SK-N-SH (cell line): ENCODE measurements around the gene GABRG3. TPM values are rescaled to one million over a fixed set of nuclear protein-coding genes. Genes with fewer than 3 reads are reported as not detected.

Experiments
- CTCF ChIA-PET: fragments of 300-600, 350-600 bp; formaldehyde crosslinking; extraction: SDS; loops from one replicate; lab custom pipeline; 2021; lab: Yijun Ruan, JAX
- POLR2A ChIA-PET: fragments of 350-600 bp; sonication (Branson Sonifier 250); formaldehyde crosslinking; extraction: SDS; loops from one replicate; lab custom pipeline; 2020; ENCODE audit warnings: antibody characterized with exemption, inconsistent platforms; lab: Yijun Ruan, JAX
- DNase-seq: peaks from one replicate; pipeline ENCODE4 v3.0.0; 2012
- H2AFZ ChIP-seq: fragments of 200-600 bp; sonication (generic); 2 replicates; pipeline ENCODE4 v1.8.1; 2016; ENCODE audit warnings: antibody characterized with exemption, mild to moderate bottlenecking, low read depth
- H3F3A ChIP-seq: fragments of 200-600 bp; sonication (generic); replicated peaks from 2 replicates; pipeline ENCODE3; 2016; ENCODE audit warnings: antibody characterized with exemption, mild to moderate bottlenecking; ENCODE audit not compliant: insufficient read depth
- H3K27ac ChIP-seq, 2 experiments: fragments of 200-500 bp in 1 of 2; fragments of 200-600 bp in 1 of 2; sonication (Bioruptor generic) in 1 of 2; sonication (generic), shearing (Covaris generic) in 1 of 2; 2 replicates each; pipeline versions ENCODE4 v1.5.1 to v1.6.1; 2014 to 2016; ENCODE audit warnings: low read depth in 2 of 2, inconsistent platforms in 1 of 2, low read length in 1 of 2, mild to moderate bottlenecking in 1 of 2, mixed read lengths in 1 of 2
- H3K27me3 ChIP-seq: fragments of 200-600 bp; sonication (generic), shearing (Covaris generic); 2 replicates; pipeline ENCODE4 v1.6.1; 2016; ENCODE audit warnings: mixed run types; ENCODE audit not compliant: insufficient read depth
- H3K36me3 ChIP-seq, 2 experiments: fragments of 200-500 bp in 1 of 2; fragments of 200-600 bp in 1 of 2; sonication (Bioruptor generic) in 1 of 2; sonication (generic) in 1 of 2; replicated peaks in 1 of 2; 2 replicates each; pipeline versions ENCODE3 to v1.5.1; 2014 to 2016; ENCODE audit warnings: low read length in 1 of 2, mild to moderate bottlenecking in 1 of 2; ENCODE audit not compliant: insufficient read depth in 2 of 2, control insufficient read depth in 1 of 2
- H3K4me1 ChIP-seq, 2 experiments: fragments of 200-500 bp in 1 of 2; fragments of 200-600 bp in 1 of 2; sonication (Bioruptor generic) in 1 of 2; sonication (generic), shearing (Covaris generic) in 1 of 2; 2 replicates each; pipeline versions ENCODE4 v1.5.1 to v1.6.1; 2014 to 2016; ENCODE audit warnings: low read depth in 1 of 2, low read length in 1 of 2, mixed run types in 1 of 2; ENCODE audit not compliant: insufficient read depth in 2 of 2, control insufficient read depth in 1 of 2
- H3K4me2 ChIP-seq: fragments of 200-600 bp; sonication (generic), shearing (Covaris generic); 2 replicates; pipeline ENCODE4 v1.6.1; 2017; ENCODE audit warnings: mixed run types
- H3K4me3 ChIP-seq, 2 experiments: fragments of 200-500 bp in 1 of 2; fragments of 200-600 bp in 1 of 2; sonication (Bioruptor generic) in 1 of 2; sonication (generic), shearing (Covaris generic) in 1 of 2; 2 replicates each; pipeline versions ENCODE4 v1.5.1 to v1.8.1; 2014 to 2016; ENCODE audit warnings: low read depth in 2 of 2, inconsistent platforms in 1 of 2, low read length in 1 of 2, mild to moderate bottlenecking in 1 of 2, mixed read lengths in 1 of 2, moderate library complexity in 1 of 2
- H3K79me2 ChIP-seq: fragments of 200-600 bp; sonication (generic); 2 replicates; pipeline ENCODE4 v1.8.1; 2017; ENCODE audit warnings: mild to moderate bottlenecking; ENCODE audit not compliant: insufficient read depth
- H3K9ac ChIP-seq: fragments of 200-600 bp; sonication (generic); 2 replicates; pipeline ENCODE4 v1.6.1; 2017; ENCODE audit warnings: mixed run types
- H3K9me2 ChIP-seq: fragments of 200-600 bp; sonication (generic); 2 replicates; pipeline ENCODE4 v1.6.1; 2017; ENCODE audit warnings: mixed run types
- H3K9me3 ChIP-seq: fragments of 200-600 bp; sonication (generic); 2 replicates; pipeline ENCODE4 v1.6.1; 2017; ENCODE audit warnings: mixed run types, mild to moderate bottlenecking, moderate library complexity
- H4K20me1 ChIP-seq: fragments of 200-600 bp; sonication (generic); 2 replicates; pipeline ENCODE4 v1.6.1; 2017; ENCODE audit warnings: mild to moderate bottlenecking, mixed run types; ENCODE audit not compliant: insufficient read depth
- ELF1 ChIP-seq: IDR thresholded peaks from 2 replicates; pipeline ENCODE4 v1.4.0; 2012
- EP300 ChIP-seq, 2 experiments: IDR thresholded peaks; 2 replicates each; pipeline versions ENCODE4 v1.4.0 to v1.6.1; 2012; ENCODE audit warnings: borderline replicate concordance in 1 of 2, low read depth in 1 of 2, low read length in 1 of 2
- EZH2phosphoT487 ChIP-seq: fragments of 200-600 bp; sonication (generic); IDR thresholded peaks from 2 replicates; pipeline ENCODE4 v1.6.1; 2017; ENCODE audit warnings: low read depth, mixed run types, mild to moderate bottlenecking, antibody characterized with exemption, moderate library complexity, borderline replicate concordance
- FOSL2 ChIP-seq: IDR thresholded peaks from 2 replicates; pipeline ENCODE4 v1.4.0; 2012; ENCODE audit warnings: low read depth, mild to moderate bottlenecking, moderate library complexity, borderline replicate concordance
- GABPA ChIP-seq: IDR thresholded peaks from 2 replicates; pipeline ENCODE4 v1.4.0; 2012; ENCODE audit warnings: low read depth, mild to moderate bottlenecking
- JUND ChIP-seq: IDR thresholded peaks from 2 replicates; pipeline ENCODE4 v1.4.0; 2012
- NFIC ChIP-seq: IDR thresholded peaks from 2 replicates; pipeline ENCODE4 v1.4.0; 2012; ENCODE audit warnings: borderline replicate concordance
- NRF1 ChIP-seq: IDR thresholded peaks from 2 replicates; pipeline ENCODE4 v1.6.1; 2012; ENCODE audit warnings: low read depth, mild to moderate bottlenecking, low read length
- POLR2AphosphoS5 ChIP-seq: IDR thresholded peaks from 2 replicates; pipeline ENCODE4 v1.6.1; 2012; ENCODE audit warnings: low read depth, low read length
- REST ChIP-seq: IDR thresholded peaks from 2 replicates; pipeline ENCODE4 v1.6.1; 2012; ENCODE audit warnings: mild to moderate bottlenecking, low read depth, low read length, moderate library complexity
- TAF1 ChIP-seq: IDR thresholded peaks from 2 replicates; pipeline ENCODE4 v1.6.1; 2012; ENCODE audit warnings: low read depth, mild to moderate bottlenecking, low read length, moderate library complexity, borderline replicate concordance
- TCF12 ChIP-seq: IDR thresholded peaks from 2 replicates; pipeline ENCODE4 v1.4.0; 2012
- USF1 ChIP-seq: IDR thresholded peaks from 2 replicates; pipeline ENCODE4 v1.4.0; 2012; ENCODE audit warnings: low read depth, borderline replicate concordance
- USF2 ChIP-seq: fragments of 150-350 bp; IDR thresholded peaks from 2 replicates; pipeline ENCODE4 v1.6.1; 2017; ENCODE audit warnings: antibody characterized with exemption, low read length, low read depth, borderline replicate concordance
- YY1 ChIP-seq: IDR thresholded peaks from 2 replicates; pipeline ENCODE4 v1.4.0; 2012; ENCODE audit warnings: low read depth, mild to moderate bottlenecking
- ZBTB33 ChIP-seq: IDR thresholded peaks from 2 replicates; pipeline ENCODE4 v1.4.0; 2012; ENCODE audit warnings: low read depth, borderline replicate concordance
- polyA plus RNA-seq, 3 experiments: library from polyadenylated mRNA; depleted of rRNA; stranded (reverse); fragments of >200 nt; gene quantifications; 2 replicates each; pipeline ENCODE4 v1.2.3, GENCODE V29; 2012
- TF ChIP-seq, protein P1 (sequence below): fragments of 200-600 bp; sonication (generic); IDR thresholded peaks from 2 replicates; pipeline ENCODE4 v1.6.1; 2017; ENCODE audit warnings: antibody characterized with exemption, mild to moderate bottlenecking, moderate library complexity
- TF ChIP-seq, protein P2 (sequence below): fragments of 150-350 bp; IDR thresholded peaks from 2 replicates; pipeline ENCODE4 v1.6.1; 2016; ENCODE audit warnings: mild to moderate bottlenecking, low read depth, low read length

Gene GABRG3
- polyA plus RNA-seq, 1 of the 3 experiments (the other 2 are of a cell fraction), result not detected

DNA sequence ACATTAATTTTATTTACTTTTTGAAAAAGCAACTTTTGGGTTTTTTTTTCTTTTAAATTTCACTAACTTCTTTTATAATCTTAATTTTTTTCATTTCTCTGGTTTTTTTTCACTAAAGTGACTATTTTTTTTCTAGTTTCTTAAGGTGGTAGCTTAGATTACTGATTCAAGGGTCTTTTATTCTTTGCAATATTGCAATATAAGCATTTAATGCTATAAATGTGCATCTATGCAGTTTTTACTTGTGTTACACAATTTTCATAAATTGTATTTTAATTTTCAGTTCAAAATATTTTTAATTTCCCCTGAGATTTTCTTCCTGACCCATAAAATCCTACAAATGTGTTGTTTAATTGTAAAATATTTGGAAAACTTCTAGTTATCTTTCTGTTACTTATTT lies 535.8 kb downstream of the GABRG3 start:
- no peaks in the 10 kb centered on the region for H3K79me2 ChIP-seq
- H4K20me1 ChIP-seq, result no peaks in the 10 kb centered on the region
- no peaks in the 10 kb centered on the region for H3K36me3 ChIP-seq
- ChIA-PET POLR2A (no interaction called here), CTCF (interaction anchor here (0.7 kb wide), 1 partner anchor 122 kb away, joined by 3 read pairs; no protein-coding TSS in a partner anchor)
- H3K4me1 ChIP-seq, result no peaks in the 10 kb centered on the region
- H3K9me2 ChIP-seq, result no peaks in the 10 kb centered on the region
- no peak overlapping the region for H3K27ac ChIP-seq
- H3K9ac ChIP-seq, result no peak overlapping the region
- no peak for TF ChIP-seq EZH2phosphoT487
- no peak for TF ChIP-seq POLR2AphosphoS5
- no peak for TF ChIP-seq YY1
- no peak for TF ChIP-seq TAF1
- TF ChIP-seq, protein P1, sequence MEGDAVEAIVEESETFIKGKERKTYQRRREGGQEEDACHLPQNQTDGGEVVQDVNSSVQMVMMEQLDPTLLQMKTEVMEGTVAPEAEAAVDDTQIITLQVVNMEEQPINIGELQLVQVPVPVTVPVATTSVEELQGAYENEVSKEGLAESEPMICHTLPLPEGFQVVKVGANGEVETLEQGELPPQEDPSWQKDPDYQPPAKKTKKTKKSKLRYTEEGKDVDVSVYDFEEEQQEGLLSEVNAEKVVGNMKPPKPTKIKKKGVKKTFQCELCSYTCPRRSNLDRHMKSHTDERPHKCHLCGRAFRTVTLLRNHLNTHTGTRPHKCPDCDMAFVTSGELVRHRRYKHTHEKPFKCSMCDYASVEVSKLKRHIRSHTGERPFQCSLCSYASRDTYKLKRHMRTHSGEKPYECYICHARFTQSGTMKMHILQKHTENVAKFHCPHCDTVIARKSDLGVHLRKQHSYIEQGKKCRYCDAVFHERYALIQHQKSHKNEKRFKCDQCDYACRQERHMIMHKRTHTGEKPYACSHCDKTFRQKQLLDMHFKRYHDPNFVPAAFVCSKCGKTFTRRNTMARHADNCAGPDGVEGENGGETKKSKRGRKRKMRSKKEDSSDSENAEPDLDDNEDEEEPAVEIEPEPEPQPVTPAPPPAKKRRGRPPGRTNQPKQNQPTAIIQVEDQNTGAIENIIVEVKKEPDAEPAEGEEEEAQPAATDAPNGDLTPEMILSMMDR, result no peak
- TF ChIP-seq ELF1, result no peak
- no peak for TF ChIP-seq REST
- TF ChIP-seq NRF1, result no peak
- TF ChIP-seq USF2, result no peak
- TF ChIP-seq NFIC, result no peak
- TF ChIP-seq JUND, result no peak
- TF ChIP-seq, protein P2, sequence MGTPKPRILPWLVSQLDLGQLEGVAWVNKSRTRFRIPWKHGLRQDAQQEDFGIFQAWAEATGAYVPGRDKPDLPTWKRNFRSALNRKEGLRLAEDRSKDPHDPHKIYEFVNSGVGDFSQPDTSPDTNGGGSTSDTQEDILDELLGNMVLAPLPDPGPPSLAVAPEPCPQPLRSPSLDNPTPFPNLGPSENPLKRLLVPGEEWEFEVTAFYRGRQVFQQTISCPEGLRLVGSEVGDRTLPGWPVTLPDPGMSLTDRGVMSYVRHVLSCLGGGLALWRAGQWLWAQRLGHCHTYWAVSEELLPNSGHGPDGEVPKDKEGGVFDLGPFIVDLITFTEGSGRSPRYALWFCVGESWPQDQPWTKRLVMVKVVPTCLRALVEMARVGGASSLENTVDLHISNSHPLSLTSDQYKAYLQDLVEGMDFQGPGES, result no peak
- no peak for TF ChIP-seq ZBTB33
- no peak for TF ChIP-seq USF1
- no peak for TF ChIP-seq GABPA
- no peak for TF ChIP-seq TCF12
- no peak for TF ChIP-seq EP300 (IDR thresholded peaks at IDR 0.05; ENCODE audit: borderline replicate concordance in 1 of 2, low read depth in 1 of 2, low read length in 1 of 2)
- no peak for TF ChIP-seq FOSL2
- no peak for DNase-seq
- no peaks in the 10 kb centered on the region for H3K9me3 ChIP-seq
- H3F3A ChIP-seq, result no peaks in the 10 kb centered on the region
- H3K4me3 ChIP-seq, result no peak overlapping the region
- H3K4me2 ChIP-seq, result no peak overlapping the region
- no peak overlapping the region for H2AFZ ChIP-seq
- no peaks in the 10 kb centered on the region for H3K27me3 ChIP-seq
